ENCODE results near the gene MN1. TPM values are rescaled to one million over a fixed set of nuclear protein-coding genes. Genes with fewer than 3 reads are reported as not detected.
A peak's percentile ranks its signal among the peaks of the same experiment; 100 is the strongest.

Gene MN1
- total RNA-seq, 4 donors from 2014 or later: 2.0 to 9.7 (median 8.2) TPM

GRCh38 chr22:27816552-27816951, 15.0 kb upstream of the MN1 start:
- H3K27ac ChIP-seq: no peak overlapping the region
- no peaks in the 10 kb centered on the region for H3K36me3 ChIP-seq
- intact Hi-C loops (cut with DNase I; ENCODE audit: low total_unique reads): no loop called here
- no peaks in the 10 kb centered on the region for H3K9me3 ChIP-seq
- no peak for DNase-seq
- H3K27me3 ChIP-seq: no peaks in the 10 kb centered on the region
- no peak overlapping the region for H3K4me3 ChIP-seq
- no peak for TF ChIP-seq POLR2A (IDR thresholded peaks at IDR 0.05)
- no peaks in the 10 kb centered on the region for H3K4me1 ChIP-seq

GRCh38 chr22:27815826-27816530, 14.4 kb upstream of the MN1 start:
- Histone ChIP-seq H3K27me3 (no peaks in the 10 kb centered on the region), H3K9me3 (no peaks in the 10 kb centered on the region), H3K27ac (no peak overlapping the region), H3K4me3 (no peak overlapping the region), H3K4me1 (peaks cover 0 to 1% of the 10 kb centered on the region in 2 donors), H3K36me3 (no peaks in the 10 kb centered on the region)
- TF ChIP-seq, protein P1, sequence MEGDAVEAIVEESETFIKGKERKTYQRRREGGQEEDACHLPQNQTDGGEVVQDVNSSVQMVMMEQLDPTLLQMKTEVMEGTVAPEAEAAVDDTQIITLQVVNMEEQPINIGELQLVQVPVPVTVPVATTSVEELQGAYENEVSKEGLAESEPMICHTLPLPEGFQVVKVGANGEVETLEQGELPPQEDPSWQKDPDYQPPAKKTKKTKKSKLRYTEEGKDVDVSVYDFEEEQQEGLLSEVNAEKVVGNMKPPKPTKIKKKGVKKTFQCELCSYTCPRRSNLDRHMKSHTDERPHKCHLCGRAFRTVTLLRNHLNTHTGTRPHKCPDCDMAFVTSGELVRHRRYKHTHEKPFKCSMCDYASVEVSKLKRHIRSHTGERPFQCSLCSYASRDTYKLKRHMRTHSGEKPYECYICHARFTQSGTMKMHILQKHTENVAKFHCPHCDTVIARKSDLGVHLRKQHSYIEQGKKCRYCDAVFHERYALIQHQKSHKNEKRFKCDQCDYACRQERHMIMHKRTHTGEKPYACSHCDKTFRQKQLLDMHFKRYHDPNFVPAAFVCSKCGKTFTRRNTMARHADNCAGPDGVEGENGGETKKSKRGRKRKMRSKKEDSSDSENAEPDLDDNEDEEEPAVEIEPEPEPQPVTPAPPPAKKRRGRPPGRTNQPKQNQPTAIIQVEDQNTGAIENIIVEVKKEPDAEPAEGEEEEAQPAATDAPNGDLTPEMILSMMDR (IDR thresholded peaks at IDR 0.05): no peak
- DNase-seq: no peak
- intact Hi-C loops (cut with DNase I; ENCODE audit: low total_unique reads): no loop called here

DNA sequence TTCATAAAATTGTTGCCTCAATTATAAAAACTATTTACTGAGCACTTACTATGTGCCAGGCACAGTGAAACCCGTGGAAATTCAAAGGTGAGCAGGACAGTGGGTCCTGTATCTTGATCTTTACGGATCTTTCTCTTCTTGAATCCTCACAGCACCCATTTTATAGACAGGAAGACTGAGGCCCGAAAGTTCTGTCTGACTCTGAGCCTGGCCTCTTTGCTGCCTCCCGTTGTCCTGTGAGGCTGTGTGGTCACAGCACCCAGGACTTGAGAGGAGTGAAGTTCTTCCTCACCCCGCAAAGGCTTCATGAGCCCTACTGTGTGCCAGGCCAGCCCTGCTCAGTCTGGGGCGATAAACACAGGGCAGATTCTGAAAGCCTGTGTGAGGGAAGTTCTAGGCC, 13.4 kb upstream of the MN1 start:
- H3K9me3 ChIP-seq: no peaks in the 10 kb centered on the region
- no peaks in the 10 kb centered on the region for H3K27me3 ChIP-seq
- DNase-seq: no peak
- no peak overlapping the region for H3K4me3 ChIP-seq
- peaks cover 0 to 11% of the 10 kb centered on the region in 2 donors for H3K4me1 ChIP-seq
- H3K27ac ChIP-seq: no peak overlapping the region
- intact Hi-C loops (cut with DNase I; ENCODE audit: low total_unique reads): no loop called here
- no peaks in the 10 kb centered on the region for H3K36me3 ChIP-seq
- no peak for TF ChIP-seq POLR2A (IDR thresholded peaks at IDR 0.05)

GRCh38 chr22:27811778-27812177, 10.2 kb upstream of the MN1 start:
- Histone ChIP-seq H3K27ac (no peak overlapping the region), H3K4me3 (no peak overlapping the region), H3K27me3 (no peaks in the 10 kb centered on the region), H3K36me3 (no peaks in the 10 kb centered on the region), H3K4me1 (peaks cover 0 to 11% of the 10 kb centered on the region in 2 donors), H3K9me3 (no peaks in the 10 kb centered on the region)
- intact Hi-C loops (cut with DNase I; ENCODE audit: low total_unique reads): no loop called here
- DNase-seq: no peak
- TF ChIP-seq, protein P1 (IDR thresholded peaks at IDR 0.05): no peak
- no peak for TF ChIP-seq POLR2A (IDR thresholded peaks at IDR 0.05)

DNA sequence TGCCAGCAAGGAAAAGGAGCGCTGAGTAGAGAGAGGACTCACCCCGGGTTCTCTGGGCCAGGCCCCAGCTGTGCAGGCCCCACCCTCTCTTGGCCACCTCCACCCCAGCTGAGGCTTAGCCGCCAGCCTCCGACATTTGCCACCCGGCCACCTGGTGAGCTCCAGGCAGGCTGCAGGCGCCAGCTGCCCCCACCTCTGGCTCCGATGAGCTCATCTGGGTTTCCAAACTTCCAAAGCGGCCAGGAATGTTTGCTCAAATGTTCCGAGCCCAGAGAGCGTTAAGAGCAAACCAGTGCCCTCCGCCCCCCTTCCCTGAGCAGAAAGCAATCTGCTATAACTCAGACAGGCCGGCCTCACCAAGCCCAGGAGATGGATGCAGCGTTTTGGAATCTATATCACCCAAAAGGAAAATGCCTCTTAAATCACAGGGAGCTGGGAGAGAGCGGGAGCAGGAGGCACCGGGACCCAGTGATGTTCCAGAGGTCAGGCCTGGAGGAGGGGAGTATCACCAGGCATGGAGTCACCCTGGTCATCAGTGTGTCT, 9.1 kb upstream of the MN1 start:
- Histone ChIP-seq H3K27me3 (no peaks in the 10 kb centered on the region), H3K9me3 (no peaks in the 10 kb centered on the region), H3K36me3 (no peaks in the 10 kb centered on the region), H3K27ac (peak overlapping the region; percentile 69), H3K4me1 (peaks cover 0 to 11% of the 10 kb centered on the region in 2 donors), H3K4me3 (no peak overlapping the region)
- intact Hi-C loops (cut with DNase I; ENCODE audit: low total_unique reads): no loop called here
- no peak for TF ChIP-seq POLR2A (IDR thresholded peaks at IDR 0.05)
- TF ChIP-seq, protein P1 (IDR thresholded peaks at IDR 0.05): peak in 1 of 4 experiments; percentile 17
- DNase-seq: peak; percentile 81 to 83

All from uterus (tissue), 4 donors.